Measurements from ENCODE around the gene GPER1. TPM values are rescaled to one million over a fixed set of nuclear protein-coding genes. Genes with fewer than 3 reads are reported as not detected.

GPER1 gene
- total RNA-seq, 4 donors from 2014 or later: 1.1 to 4.5 (median 3.1) TPM

GRCh38 chr7:1085910-1086421, 1.9 kb upstream of the GPER1 start:
- intact Hi-C loops (cut with DNase I; ENCODE audit: low total_unique reads): no loop called here
- whole genome bisulfite sequencing, 2 donors: 64 to 75% methylated on average over 11 of the region's 11 CpGs
- TF ChIP-seq CTCF (IDR thresholded peaks at IDR 0.05) (no peak), POLR2A (IDR thresholded peaks at IDR 0.05) (no peak)
- DNase-seq (ENCODE audit: low spot score in 2 of 2): no peak
- H3K4me3 ChIP-seq (ENCODE audit: low read depth, poor library complexity, severe bottlenecking): no peak overlapping the region

GRCh38 chr7:1086588-1087464, 1.1 kb upstream of the GPER1 start:
- peak; percentile 46 to 95 for DNase-seq (ENCODE audit: low spot score in 2 of 2)
- intact Hi-C loops (cut with DNase I; ENCODE audit: low total_unique reads): no loop called here
- WGBS, 2 donors: 8 to 9% methylated on average over 33 to 44 of the region's 45 CpGs
- no peak overlapping the region for H3K4me3 ChIP-seq (ENCODE audit: low read depth, poor library complexity, severe bottlenecking)
- TF ChIP-seq CTCF (IDR thresholded peaks at IDR 0.05) (peak in 1 of 3 donors; percentile 39), POLR2A (IDR thresholded peaks at IDR 0.05) (no peak)

GRCh38 chr7:1087465-1087814, 473 bp upstream of the GPER1 start:
- intact Hi-C loops (cut with DNase I; ENCODE audit: low total_unique reads): no loop called here
- no peak for DNase-seq (ENCODE audit: low spot score in 2 of 2)
- H3K4me3 ChIP-seq (ENCODE audit: low read depth, poor library complexity, severe bottlenecking): no peak overlapping the region
- 21 to 43% methylated on average over 6 of the region's 6 CpGs for WGBS, 2 donors
- TF ChIP-seq POLR2A (IDR thresholded peaks at IDR 0.05) (no peak), CTCF (IDR thresholded peaks at IDR 0.05) (no peak)

GRCh38 chr7:1090236-1090635, 2.3 kb downstream of the GPER1 start:
- TF ChIP-seq POLR2A (IDR thresholded peaks at IDR 0.05): no peak
- TF ChIP-seq CTCF (IDR thresholded peaks at IDR 0.05): no peak
- H3K4me3 ChIP-seq (ENCODE audit: low read depth, poor library complexity, severe bottlenecking): no peak overlapping the region
- 91 to 92% methylated on average over 15 to 19 of the region's 21 CpGs for WGBS, 2 donors
- DNase-seq (ENCODE audit: low spot score in 2 of 2): no peak
- intact Hi-C loops (cut with DNase I; ENCODE audit: low total_unique reads): no loop called here

GRCh38 chr7:1090686-1091643, 3.1 kb downstream of the GPER1 start:
- intact Hi-C loops (cut with DNase I; ENCODE audit: low total_unique reads): no loop called here

More at GRCh38 chr7:1090686-1091643, 3.1 kb downstream of the GPER1 start:
- H3K4me3 ChIP-seq (ENCODE audit: low read depth, poor library complexity, severe bottlenecking): no peak overlapping the region
- TF ChIP-seq CTCF (IDR thresholded peaks at IDR 0.05) (no peak), POLR2A (IDR thresholded peaks at IDR 0.05) (no peak)
- 83% methylated on average over 28 of the region's 28 CpGs for WGBS, 2 donors
- no peak for DNase-seq (ENCODE audit: low spot score in 2 of 2)

Measured in lower leg skin (tissue), 4 donors.